T-helper 1 cell treated with Interleukin-12 subunit alpha and Interleukin-12 subunit beta and Interleukin-4 antibody, amounts not matched to agents 30 ng/mL and 1 ng/mL, for 36 hours (primary cell): ENCODE data around the gene SUN1. TPM values are rescaled to one million over a fixed set of nuclear protein-coding genes. Genes with fewer than 3 reads are reported as not detected.
"Not testable (repeated sequence)": the region's sequence is repeated elsewhere in the genome, so short reads cannot be mapped to it uniquely, and the experiment has no call there.

Source experiments
- intact Hi-C: fragments of 100-400 bp; cut with micrococcal nuclease; formaldehyde crosslinking; loops from one replicate; pipeline ENCODE4 v1.15.1; 2024
- total RNA-seq: library from RNA; stranded (reverse); gene quantifications from 2 replicates; pipeline ENCODE4 v1.2.3, GENCODE V29; 2022

Gene SUN1
- total RNA-seq, 1 donor from 2014 or later, result 47.5 TPM

- intact Hi-C loops, result loop anchor here (1.0 to 5.0 kb wide), 6 partner anchors 14 to 144 kb away; partner anchors contain the start of genes COX19, DNAAF5 and PRKAR1B
These were observed 595 bp upstream of the SUN1 start for GRCh38 chr7:831596-832166.

- intact Hi-C loops, result loop anchor here (1.0 to 5.0 kb wide), 3 partner anchors 46 to 142 kb away; partner anchors contain the start of genes COX19, DNAAF5 and PRKAR1B
These were observed 720 bp downstream of the SUN1 start for GRCh38 chr7:832968-833424.

GRCh38 chr7:833601-834258 is 1.5 kb downstream of the SUN1 start:
- intact Hi-C loops, result loop anchor here (5.0 kb wide), 2 partner anchors 46 to 106 kb away; partner anchors contain the start of genes DNAAF5 and PRKAR1B

- intact Hi-C loops, result loop anchor here (5.0 kb wide), 2 partner anchors 47 to 107 kb away; partner anchors contain the start of genes DNAAF5 and PRKAR1B
These were observed 2.0 kb downstream of the SUN1 start for GRCh38 chr7:834277-834676.

- intact Hi-C loops, result no loop called here
These were observed 2.7 kb downstream of the SUN1 start for GRCh38 chr7:835021-835420.

- intact Hi-C loops, result no loop called here
These were observed 3.5 kb downstream of the SUN1 start for GRCh38 chr7:835485-836401.

GRCh38 chr7:836429-836828 is 4.2 kb downstream of the SUN1 start:
- intact Hi-C loops, result no loop called here

- intact Hi-C loops, result no loop called here
These were observed 4.7 kb downstream of the SUN1 start for GRCh38 chr7:837001-837400.

- intact Hi-C loops, result no loop called here
These were observed 7.8 kb downstream of the SUN1 start for GRCh38 chr7:840001-840600.

GRCh38 chr7:841943-842342 is 9.7 kb downstream of the SUN1 start:
- intact Hi-C loops, result no loop called here

- intact Hi-C loops, result no loop called here
These were observed 10.3 kb downstream of the SUN1 start for GRCh38 chr7:842431-843031.

- intact Hi-C loops, result no loop called here
These were observed 11.0 kb downstream of the SUN1 start for GRCh38 chr7:843230-843629.

- intact Hi-C loops, result no loop called here
These were observed 11.8 kb downstream of the SUN1 start for GRCh38 chr7:844043-844442.

- intact Hi-C loops, result no loop called here
These were observed 12.2 kb downstream of the SUN1 start for GRCh38 chr7:844514-844913.

GRCh38 chr7:845091-845490 is 12.8 kb downstream of the SUN1 start:
- intact Hi-C loops, result no loop called here

GRCh38 chr7:845731-846130 is 13.5 kb downstream of the SUN1 start:
- intact Hi-C loops, result no loop called here

GRCh38 chr7:846958-847650 is 14.8 kb downstream of the SUN1 start:
- intact Hi-C loops, result not testable (repeated sequence)

- intact Hi-C loops, result not testable (repeated sequence)
These were observed 15.5 kb downstream of the SUN1 start for GRCh38 chr7:847728-848127.

GRCh38 chr7:849145-849544 is 16.9 kb downstream of the SUN1 start:
- intact Hi-C loops, result no loop called here

- intact Hi-C loops, result no loop called here
These were observed 17.5 kb downstream of the SUN1 start for GRCh38 chr7:849781-850180.
